HG02623 (cell line): ENCODE results near the gene GYPA.
A peak's percentile ranks its signal among the peaks of the same experiment; 100 is the strongest.
"Not testable (repeated sequence)": the region's sequence is repeated elsewhere in the genome, so short reads cannot be mapped to it uniquely, and the experiment has no call there.

ENCODE experiments used
- ATAC-seq: cut with Tn5 transposase; IDR thresholded peaks from one replicate; pipeline ENCODE4 v1.9.1; 2021; ENCODE audit warnings: moderate library complexity; ENCODE audit not compliant: unreplicated experiment

The GYPA gene

GRCh38 chr4:144140594-144141295, at the start of gene GYPA:
GYPA (minus strand) TSS chr4:144140718; CDS start chr4:144140635, 83 bp downstream.
- not testable (repeated sequence) for ATAC-seq

- ATAC-seq, result no peak
These were observed 49.5 kb upstream of the GYPA start for GRCh38 chr4:144190009-144190408.

- ATAC-seq, result no peak
These were observed 48.6 kb upstream of the GYPA start for GRCh38 chr4:144189121-144189520.

GRCh38 chr4:144185086-144185485, 44.6 kb upstream of the GYPA start:
- no peak for ATAC-seq

- ATAC-seq, result no peak
These were observed 42.6 kb upstream of the GYPA start for GRCh38 chr4:144183165-144183564.

DNA sequence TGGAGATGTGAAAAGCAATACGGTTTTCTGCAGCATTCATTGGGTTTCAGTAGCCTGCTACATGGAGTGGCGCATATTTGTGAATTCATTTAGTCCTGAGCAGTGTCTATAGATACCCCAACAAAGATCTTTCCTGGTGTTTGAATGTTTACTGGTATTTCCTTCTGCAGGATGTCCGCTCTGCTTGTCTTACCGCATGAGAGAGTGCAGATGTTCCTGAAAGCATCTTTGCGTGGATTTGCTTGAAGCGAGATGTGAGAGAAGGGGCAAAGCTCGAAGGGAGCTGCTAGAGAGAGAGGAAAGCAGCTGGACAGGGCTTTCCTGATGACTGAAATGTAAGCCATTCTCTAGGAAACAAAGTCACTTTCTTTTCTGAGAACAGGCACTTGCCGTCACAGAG, 40.9 kb upstream of the GYPA start:
- ATAC-seq, result no peak

- ATAC-seq, result no peak
These were observed 38.7 kb upstream of the GYPA start for GRCh38 chr4:144179152-144179739.

- ATAC-seq, result no peak
These were observed 37.9 kb upstream of the GYPA start for GRCh38 chr4:144178414-144178813.

- no peak for ATAC-seq
These were observed 36.0 kb upstream of the GYPA start for GRCh38 chr4:144176476-144176875.

- ATAC-seq, result peak; percentile 78
These were observed 34.0 kb upstream of the GYPA start for GRCh38 chr4:144174401-144175067.

DNA sequence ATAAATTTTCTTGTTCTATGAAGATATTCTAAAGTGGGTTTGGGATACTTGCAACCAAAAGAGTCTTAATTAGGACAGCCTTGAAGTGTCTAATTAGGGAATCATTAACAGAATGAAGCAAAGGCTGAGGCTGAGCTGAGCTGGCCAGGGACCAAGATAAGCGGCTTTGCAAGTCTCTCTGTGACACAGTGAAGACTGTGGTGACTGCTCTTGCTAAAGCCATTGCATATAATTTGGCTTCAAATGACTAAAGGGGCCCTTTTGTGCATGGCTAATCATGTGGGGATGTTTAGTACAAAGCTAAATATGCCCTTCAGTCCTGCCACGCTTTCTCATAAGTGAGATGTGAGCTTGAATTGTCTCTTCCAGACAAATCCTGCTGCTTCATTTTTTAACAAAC, 31.2 kb upstream of the GYPA start:
- no peak for ATAC-seq

DNA sequence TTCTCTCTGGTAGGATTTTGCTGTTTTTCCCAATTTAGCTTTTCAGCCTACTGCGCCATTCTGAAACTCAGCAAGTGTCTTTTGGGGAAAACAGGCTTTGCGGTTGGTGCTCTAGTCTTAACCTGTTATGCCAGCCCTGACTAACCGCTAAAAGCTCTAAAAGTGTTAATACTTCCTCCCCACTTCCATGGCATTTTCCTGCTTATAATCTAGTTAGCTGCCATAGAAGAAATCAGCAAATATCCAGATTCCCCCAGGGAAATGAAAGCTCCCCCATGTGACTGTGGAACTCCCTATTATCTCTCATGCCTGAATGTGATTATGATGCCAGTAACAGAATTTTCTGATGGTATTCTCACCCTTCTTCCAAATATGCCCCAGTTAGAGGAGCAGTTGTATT, 28.7 kb upstream of the GYPA start:
- ATAC-seq, result no peak

- ATAC-seq, result no peak
These were observed 13.5 kb upstream of the GYPA start for GRCh38 chr4:144154044-144154443.

DNA sequence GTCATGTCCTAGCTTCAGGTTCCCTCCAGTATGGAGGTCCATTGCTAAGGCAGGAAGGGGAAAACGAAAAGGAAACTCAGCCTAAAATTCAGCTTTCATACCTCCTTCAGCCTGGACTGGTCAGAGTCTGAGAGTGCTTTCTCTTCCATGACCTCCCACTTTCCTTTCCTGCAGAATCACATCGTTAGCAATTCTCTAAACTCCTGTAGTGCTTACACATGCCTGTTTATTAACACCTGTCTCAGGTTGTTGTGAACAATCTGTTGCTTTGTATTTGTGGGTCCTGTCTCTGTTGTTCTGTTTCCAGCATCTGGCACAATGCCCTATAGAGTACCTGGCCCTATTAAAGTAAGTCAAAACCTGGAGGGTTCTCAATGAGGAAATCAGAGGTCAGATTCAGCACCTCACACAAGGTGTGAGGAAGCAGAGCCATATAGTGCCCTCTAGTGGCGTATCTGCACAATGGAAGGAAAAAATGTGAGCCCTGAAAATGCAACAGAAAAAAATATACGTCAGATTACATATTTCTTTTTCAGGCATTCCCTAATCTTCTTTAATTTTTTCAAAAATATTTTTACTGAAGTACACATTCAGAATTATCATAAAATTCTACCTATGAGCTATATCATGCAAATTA, 2.3 kb upstream of the GYPA start:
- peak; percentile 79 for ATAC-seq

DNA sequence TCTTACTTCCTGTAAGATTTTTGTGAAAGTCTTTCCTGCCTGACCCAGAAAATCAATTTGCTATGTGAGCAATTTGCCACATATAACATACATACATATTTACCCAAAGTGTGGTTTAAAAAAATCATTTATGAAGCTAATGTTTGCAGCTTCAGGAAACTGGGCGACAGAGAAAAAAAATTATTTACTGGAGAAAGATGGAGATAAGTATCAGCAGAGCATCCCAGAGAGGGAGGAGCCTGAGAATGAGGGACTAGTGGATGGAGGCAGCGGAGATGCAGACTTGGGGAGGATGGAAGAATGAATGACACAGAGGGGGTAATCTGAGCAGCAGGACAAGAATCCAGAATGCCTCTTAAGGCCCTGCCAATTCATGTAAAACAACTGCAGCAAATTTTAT, 975 bp upstream of the GYPA start:
- ATAC-seq, result no peak

- not testable (repeated sequence) for ATAC-seq
These were observed 527 bp downstream of the GYPA start for GRCh38 chr4:144139991-144140390.

DNA sequence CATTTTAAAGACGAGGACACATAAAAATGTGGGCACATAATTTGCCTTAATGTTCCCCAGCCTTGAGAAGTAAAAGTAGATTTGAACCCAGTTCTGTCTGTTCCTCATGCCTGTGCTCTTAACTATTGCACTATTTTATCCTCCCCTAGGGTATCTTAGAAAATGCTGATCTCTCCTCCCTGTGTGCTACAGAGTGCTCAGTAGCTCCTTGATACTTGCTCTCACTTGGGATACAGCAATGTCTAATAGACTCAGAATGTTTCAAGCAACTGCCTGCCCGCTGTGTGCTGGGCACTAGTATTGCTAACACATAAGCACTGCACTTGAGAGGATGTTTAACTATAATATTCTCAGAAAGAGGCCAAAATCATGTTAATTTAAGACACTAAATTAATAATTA, 971 bp downstream of the GYPA start:
- ATAC-seq, result not testable (repeated sequence)

DNA sequence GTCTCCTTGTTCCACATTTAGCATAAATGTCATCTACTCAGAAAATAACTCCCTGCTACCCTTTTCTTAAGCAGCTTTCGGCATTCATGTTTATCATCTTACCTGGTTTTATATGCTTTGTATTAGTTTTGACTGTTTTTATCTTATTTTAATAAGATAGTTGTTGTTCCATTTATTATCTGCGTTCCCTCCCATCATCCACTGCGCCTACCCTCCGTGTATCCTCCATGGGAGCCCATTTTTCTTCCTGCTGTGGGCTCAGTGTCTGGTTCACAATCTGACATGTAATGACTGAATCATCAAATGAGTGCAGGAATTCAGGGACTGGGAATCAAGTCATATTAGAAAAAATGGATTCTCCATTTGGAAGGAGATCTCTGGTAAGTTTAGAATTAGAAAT, 2.3 kb downstream of the GYPA start:
- ATAC-seq, result not testable (repeated sequence)

DNA sequence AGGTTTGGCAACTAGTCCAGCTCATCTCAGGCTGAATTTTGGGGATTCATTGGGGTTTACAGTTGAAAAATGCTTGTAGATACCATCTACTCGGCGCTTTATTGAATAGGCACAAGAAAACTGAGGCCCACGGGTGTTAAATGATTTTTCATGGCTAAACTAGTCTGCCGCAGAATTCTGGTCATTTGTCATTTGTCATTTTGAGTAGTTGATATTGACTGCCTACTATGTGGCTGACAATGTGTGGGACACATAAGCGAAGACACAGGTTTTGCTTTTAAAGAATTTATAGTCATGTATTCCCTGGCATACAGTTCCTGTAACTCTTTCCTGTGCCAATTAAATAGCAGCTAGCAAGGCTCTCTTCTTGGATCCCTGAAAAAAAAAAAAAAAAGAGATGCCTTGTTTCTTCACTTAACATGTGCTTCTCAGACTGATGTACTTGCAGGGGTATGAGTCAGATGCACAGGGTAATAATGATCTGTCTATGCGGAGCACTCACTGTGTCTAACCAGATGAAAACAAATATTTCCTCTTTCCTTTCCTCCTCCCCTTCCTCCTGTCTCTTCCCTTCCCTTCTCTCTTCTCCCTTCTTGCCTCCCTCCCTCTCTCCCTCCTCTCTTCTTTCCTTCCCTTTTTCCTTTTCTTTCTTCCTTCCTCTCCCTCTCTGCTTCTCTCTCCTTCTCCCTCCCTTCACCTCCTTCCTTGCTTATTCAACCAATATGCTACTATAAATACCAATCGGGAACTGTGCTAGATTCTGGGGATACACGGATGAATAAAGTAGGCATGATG, 3.2 kb downstream of the GYPA start:
- ATAC-seq, result not testable (repeated sequence)

DNA sequence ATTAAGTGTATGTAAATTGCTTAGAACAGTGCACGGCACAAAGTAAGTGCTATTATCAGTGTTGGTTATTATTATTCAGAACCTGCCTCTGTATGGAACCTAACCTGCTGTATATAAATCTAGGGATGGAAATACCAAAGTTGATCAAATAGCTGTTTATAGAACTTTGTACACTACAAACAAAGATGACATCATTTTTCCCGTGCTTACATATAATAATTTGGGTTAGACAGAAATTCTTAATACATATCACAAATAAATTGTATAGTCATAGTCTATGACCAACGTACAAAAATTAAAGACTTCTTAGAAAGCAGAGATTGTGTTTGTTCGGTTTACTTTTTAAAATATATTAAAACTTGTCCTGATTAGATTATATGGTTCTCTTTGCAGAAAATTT, 4.3 kb downstream of the GYPA start:
- not testable (repeated sequence) for ATAC-seq

DNA sequence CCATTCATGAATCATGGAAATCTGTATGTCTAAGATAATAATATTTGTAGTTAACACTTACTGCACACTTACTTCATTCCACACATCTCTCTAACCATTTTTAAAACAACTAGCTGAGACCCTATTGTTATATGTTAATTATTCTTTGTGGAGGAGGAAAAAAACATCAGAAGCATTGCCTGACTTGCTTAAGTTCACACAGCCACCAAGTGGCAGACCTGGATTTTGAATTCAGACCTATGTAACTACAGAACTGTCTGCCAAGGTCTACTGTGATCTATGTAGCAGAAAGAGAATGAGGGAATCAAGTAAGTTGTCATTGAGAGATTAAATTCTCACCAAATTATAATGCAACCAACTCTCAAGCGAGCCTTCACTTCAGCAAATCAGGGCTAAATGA, 10.4 kb downstream of the GYPA start:
- not testable (repeated sequence) for ATAC-seq
